Mucosa of rectum (tissue), 2 donors: ENCODE measurements around the gene SCN9A.

Source experiments
- H3K27ac ChIP-seq, 2 donors: one replicate each; pipeline ENCODE4 v1.7.0; 2013; ENCODE audit warnings: inconsistent platforms in 2 of 2, low read depth in 2 of 2, low read length in 2 of 2
- H3K27me3 ChIP-seq, 2 donors: one replicate each; pipeline ENCODE4 v1.7.0; 2013; ENCODE audit warnings: low read length in 2 of 2; ENCODE audit not compliant: control insufficient read depth in 2 of 2, insufficient read depth in 2 of 2
- H3K36me3 ChIP-seq, 2 donors: one replicate each; pipeline ENCODE4 v1.7.0; 2013; ENCODE audit warnings: low read length in 2 of 2; ENCODE audit not compliant: control insufficient read depth in 2 of 2, insufficient read depth in 2 of 2
- H3K4me1 ChIP-seq, 2 donors: one replicate each; pipeline ENCODE4 v1.7.0; 2013; ENCODE audit warnings: low read length in 2 of 2, mild to moderate bottlenecking in 1 of 2; ENCODE audit not compliant: control insufficient read depth in 2 of 2, insufficient read depth in 2 of 2
- H3K4me3 ChIP-seq, 2 donors: one replicate each; pipeline ENCODE4 v1.7.0; 2013; ENCODE audit warnings: low read length in 2 of 2
- H3K9ac ChIP-seq, 2 donors: one replicate each; pipeline ENCODE4 v1.7.0; 2013; ENCODE audit warnings: low read length in 2 of 2, low read depth in 1 of 2, mild to moderate bottlenecking in 1 of 2
- H3K9me3 ChIP-seq, 2 donors: one replicate each; pipeline ENCODE4 v1.7.0; 2013; ENCODE audit warnings: low read length in 2 of 2; ENCODE audit not compliant: control insufficient read depth in 2 of 2
- donor health status: healthy.
- donor health status: Normal muscosa, but diverticular disease.

The SCN9A gene

DNA sequence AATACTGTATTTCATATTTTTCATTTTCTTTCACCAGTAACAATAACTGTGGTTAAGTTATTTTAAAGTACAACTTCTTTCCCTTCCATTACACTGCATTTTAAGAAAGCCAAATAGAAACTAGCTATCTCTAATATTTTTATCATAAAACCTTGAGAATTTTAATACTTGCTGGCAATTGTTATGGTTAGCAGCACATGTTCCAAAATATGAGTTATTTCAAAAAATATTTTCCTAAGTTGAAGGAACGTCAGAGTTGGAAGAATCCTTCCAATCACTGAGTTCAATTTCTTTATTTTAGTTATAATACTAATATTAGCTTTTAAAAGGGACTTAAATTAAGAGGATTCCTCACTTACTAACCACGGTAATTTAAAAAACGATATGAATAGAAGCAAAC, 68.4 kb downstream of the SCN9A start:
- no peaks in the 10 kb centered on the region for H3K27me3 ChIP-seq
- no peak overlapping the region for H3K9ac ChIP-seq
- no peaks in the 10 kb centered on the region for H3K9me3 ChIP-seq
- H3K4me3 ChIP-seq = no peak overlapping the region
- H3K27ac ChIP-seq = no peak overlapping the region
- no peaks in the 10 kb centered on the region for H3K36me3 ChIP-seq
- H3K4me1 ChIP-seq = no peaks in the 10 kb centered on the region

DNA sequence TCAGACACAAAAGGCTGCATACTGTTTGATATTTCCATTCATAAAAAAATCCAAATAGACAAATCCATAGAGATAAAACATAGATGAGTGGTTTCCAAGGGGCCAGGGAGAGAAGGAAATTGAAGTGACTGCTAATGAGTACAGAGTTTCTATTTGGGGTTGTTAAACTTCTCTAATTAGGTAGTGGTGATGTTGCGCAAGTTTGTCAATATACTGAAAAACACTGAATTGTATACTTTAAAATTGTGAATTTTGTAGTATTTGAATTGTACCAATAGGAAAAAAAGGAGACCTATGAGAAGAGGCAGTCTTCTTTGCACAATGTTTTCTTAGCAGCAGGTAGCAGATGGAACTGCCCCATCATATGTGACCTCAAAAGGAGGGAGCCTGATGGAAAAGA, 71.1 kb downstream of the SCN9A start:
- Histone ChIP-seq H3K36me3 (no peaks in the 10 kb centered on the region), H3K4me1 (no peaks in the 10 kb centered on the region), H3K9ac (no peak overlapping the region), H3K27me3 (no peaks in the 10 kb centered on the region), H3K4me3 (no peak overlapping the region), H3K9me3 (no peaks in the 10 kb centered on the region), H3K27ac (no peak overlapping the region)

DNA sequence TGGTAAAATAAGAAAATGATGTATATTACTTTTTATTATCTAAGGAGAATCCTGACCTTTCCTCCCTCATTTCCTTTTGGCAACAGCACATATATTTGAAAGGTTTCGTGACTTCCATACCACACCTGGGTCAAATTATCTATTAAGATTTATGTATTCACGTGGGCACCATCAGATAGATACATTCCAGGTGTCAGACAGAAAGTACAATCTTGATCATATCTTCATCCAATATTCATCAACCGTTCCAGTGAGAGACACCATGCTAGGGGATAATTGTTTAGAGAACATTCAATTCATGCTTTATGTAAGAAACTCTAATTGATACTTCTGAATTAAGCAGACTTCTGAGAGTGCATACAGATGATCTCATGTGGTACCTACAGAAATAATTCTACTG, 73.7 kb downstream of the SCN9A start:
- Histone ChIP-seq H3K36me3 (no peaks in the 10 kb centered on the region), H3K9me3 (no peaks in the 10 kb centered on the region), H3K27ac (no peak overlapping the region), H3K27me3 (no peaks in the 10 kb centered on the region), H3K9ac (no peak overlapping the region), H3K4me1 (no peaks in the 10 kb centered on the region), H3K4me3 (no peak overlapping the region)

DNA sequence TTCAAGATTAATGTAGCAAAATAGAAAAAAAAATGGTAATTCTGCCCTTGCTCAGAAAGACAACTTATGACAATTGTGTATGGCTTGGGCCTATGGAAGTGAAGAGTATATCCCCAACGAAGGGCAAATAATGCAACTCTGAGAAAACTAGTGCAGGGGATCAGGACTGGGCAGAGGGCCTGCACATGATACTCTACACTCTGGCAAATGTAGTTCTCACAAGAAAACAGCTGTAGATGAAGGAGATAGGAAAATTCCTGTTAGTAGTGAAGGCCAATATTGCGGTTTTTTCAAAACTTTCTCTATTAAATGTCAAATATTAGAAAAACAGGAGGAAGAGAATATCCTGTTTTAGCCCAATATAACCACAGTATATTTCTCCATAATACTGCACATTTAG, 77.8 kb downstream of the SCN9A start:
- no peaks in the 10 kb centered on the region for H3K27me3 ChIP-seq
- no peak overlapping the region for H3K4me3 ChIP-seq
- H3K9ac ChIP-seq = no peak overlapping the region
- H3K4me1 ChIP-seq = no peaks in the 10 kb centered on the region
- H3K27ac ChIP-seq = no peak overlapping the region
- no peaks in the 10 kb centered on the region for H3K36me3 ChIP-seq
- H3K9me3 ChIP-seq = no peaks in the 10 kb centered on the region

DNA sequence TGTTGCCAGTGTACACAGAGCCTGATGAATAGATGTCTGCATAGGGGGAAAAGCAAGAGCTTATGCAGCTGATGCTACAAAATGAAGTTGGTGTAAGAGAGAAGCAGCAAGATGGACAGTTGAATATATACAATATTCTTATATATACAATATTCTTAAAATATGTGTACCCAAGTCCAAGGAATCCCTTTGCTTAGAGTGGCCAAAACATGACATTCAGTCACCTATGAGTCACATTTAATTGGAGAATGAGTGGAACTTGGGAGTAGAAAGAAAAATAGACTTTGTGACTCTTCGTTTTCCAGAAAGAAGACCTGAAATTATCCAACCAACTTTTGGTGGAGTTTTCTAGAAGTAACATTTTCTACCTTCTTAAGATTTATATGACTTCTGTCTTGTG, 81.8 kb downstream of the SCN9A start:
- no peak overlapping the region for H3K9ac ChIP-seq
- no peak overlapping the region for H3K27ac ChIP-seq
- no peaks in the 10 kb centered on the region for H3K9me3 ChIP-seq
- H3K36me3 ChIP-seq = no peaks in the 10 kb centered on the region
- no peaks in the 10 kb centered on the region for H3K27me3 ChIP-seq
- no peak overlapping the region for H3K4me3 ChIP-seq
- H3K4me1 ChIP-seq = no peaks in the 10 kb centered on the region

DNA sequence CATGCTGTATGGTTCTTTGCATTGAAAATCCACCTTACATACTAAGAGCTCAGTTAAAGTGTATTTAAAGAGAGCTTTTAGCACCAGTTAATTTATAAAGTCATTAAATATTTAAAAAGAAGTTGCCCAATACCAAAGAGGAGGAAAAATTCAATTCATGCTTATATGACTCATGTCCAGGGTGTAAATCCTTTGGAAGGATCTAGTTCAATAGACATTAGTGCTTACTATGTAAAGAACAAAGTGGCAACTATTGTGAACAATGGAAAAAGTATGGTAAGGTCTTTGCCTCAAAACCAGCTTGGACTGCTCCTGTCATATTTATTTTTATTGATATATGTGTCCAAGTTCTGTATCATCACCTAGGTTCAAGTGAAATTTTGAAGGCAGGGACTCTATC, 90.5 kb downstream of the SCN9A start:
- no peak overlapping the region for H3K9ac ChIP-seq
- peaks cover 6 to 7% of the 10 kb centered on the region in 2 donors for H3K36me3 ChIP-seq
- H3K4me3 ChIP-seq = no peak overlapping the region
- no peaks in the 10 kb centered on the region for H3K4me1 ChIP-seq
- no peak overlapping the region for H3K27ac ChIP-seq
- no peaks in the 10 kb centered on the region for H3K9me3 ChIP-seq
- H3K27me3 ChIP-seq = no peaks in the 10 kb centered on the region

DNA sequence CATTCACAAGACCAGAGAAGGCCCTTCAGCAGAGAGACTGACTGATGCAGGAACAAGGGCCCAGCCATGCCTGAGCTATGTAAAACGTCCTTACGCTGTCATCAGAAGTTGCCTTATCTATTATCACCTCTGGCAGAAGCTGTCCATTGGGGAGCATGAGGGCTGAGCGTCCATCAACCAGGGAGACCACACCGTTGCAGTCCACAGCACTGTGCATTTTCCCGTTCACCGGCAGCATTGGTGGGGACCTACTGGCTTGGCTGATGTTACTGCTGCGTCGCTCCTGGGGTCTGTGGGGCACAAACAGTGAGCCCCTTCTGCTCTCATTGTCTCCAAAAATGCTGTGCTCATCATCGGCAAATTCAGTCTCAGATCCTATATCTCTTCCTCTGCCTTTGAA, 91.4 kb downstream of the SCN9A start:
- H3K36me3 ChIP-seq = peaks cover 7% of the 10 kb centered on the region in 2 donors
- H3K4me1 ChIP-seq = no peaks in the 10 kb centered on the region
- no peaks in the 10 kb centered on the region for H3K9me3 ChIP-seq
- no peak overlapping the region for H3K9ac ChIP-seq
- no peak overlapping the region for H3K4me3 ChIP-seq
- H3K27me3 ChIP-seq = no peaks in the 10 kb centered on the region
- H3K27ac ChIP-seq = no peak overlapping the region

DNA sequence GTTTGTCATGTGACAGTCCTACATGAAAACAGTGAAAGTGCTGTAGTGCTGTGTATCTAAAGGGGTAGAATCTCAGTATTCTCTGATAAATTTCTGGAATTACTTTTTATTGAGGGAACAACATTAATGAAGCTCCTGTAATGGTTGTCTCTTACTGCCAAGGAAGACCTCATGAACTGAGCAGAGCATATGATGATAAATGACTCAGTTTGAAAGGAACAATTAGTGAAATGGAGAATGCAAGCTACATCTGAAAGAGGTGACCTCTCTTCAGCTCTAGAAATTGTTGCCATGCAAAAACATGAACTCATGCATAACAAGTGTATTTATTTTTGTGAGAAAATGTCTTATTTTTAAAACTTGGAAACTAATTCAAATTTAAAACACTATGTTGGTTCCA, 93.6 kb downstream of the SCN9A start:
- Histone ChIP-seq H3K9me3 (no peaks in the 10 kb centered on the region), H3K27me3 (no peaks in the 10 kb centered on the region), H3K9ac (no peak overlapping the region), H3K27ac (no peak overlapping the region), H3K4me1 (no peaks in the 10 kb centered on the region), H3K4me3 (no peak overlapping the region), H3K36me3 (peaks cover 7 to 9% of the 10 kb centered on the region in 2 donors)

DNA sequence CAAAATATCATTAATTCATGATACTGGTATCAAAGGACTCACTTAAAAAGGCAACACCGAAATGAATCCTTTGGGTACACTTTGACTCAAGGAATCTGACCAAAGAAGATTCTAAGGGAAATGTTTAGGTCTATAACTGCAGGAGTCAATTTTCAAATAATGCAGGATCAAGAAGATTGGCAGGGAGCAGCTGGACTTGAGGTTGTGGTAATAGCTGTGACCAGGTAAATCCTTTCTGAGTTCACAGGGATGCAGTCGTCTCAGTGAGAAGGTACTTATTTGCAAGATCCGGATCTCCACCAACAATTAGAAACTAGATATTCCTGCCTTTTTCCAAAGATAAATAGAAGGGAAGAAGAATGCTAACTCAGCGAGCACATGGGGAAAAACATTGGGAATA, 96.9 kb downstream of the SCN9A start:
- H3K27ac ChIP-seq = no peak overlapping the region
- H3K27me3 ChIP-seq = no peaks in the 10 kb centered on the region
- peaks cover 3 to 7% of the 10 kb centered on the region in 2 donors for H3K36me3 ChIP-seq
- no peaks in the 10 kb centered on the region for H3K4me1 ChIP-seq
- H3K9me3 ChIP-seq = no peaks in the 10 kb centered on the region
- H3K4me3 ChIP-seq = no peak overlapping the region
- no peak overlapping the region for H3K9ac ChIP-seq

DNA sequence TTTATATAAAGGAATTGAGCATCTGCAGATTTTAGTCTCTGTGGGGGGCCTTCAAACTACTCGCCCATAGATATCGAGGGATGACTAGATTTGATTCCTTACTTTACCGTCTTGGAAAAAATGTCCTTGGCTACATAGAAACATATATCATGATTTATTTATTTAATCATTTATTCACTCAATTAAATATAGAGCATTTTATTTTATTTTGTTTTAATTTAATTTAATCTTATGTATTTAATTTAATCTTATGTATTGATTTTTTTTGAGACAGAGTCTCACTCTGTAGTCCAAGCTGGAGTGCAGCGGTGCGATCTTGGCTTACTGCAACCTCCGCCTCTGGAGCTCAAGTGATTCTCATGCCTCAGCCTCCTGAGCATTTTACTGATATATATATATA, 105.4 kb downstream of the SCN9A start:
- Histone ChIP-seq H3K9ac (no peak overlapping the region), H3K4me3 (no peak overlapping the region), H3K4me1 (no peaks in the 10 kb centered on the region), H3K36me3 (no peaks in the 10 kb centered on the region), H3K9me3 (no peaks in the 10 kb centered on the region), H3K27ac (no peak overlapping the region), H3K27me3 (no peaks in the 10 kb centered on the region)

DNA sequence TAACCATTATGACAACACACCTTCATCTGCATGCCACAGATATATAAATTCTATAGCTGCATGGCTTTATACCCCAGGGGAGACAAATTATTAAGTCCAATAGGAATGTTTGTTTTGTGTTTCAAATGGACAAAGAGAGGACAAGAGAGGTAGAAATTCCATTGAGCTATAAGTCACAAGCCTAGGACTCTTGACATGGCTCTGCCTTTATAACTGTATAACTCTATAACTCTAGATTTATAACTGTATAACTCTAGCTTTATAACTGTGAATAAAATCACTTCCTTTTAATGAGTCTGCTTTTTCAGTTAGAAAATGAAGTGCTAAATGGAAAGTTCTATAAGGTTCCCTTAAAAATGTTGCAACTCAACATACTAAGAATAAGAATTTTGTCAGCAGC, 106.4 kb downstream of the SCN9A start:
- no peaks in the 10 kb centered on the region for H3K36me3 ChIP-seq
- H3K4me1 ChIP-seq = no peaks in the 10 kb centered on the region
- no peak overlapping the region for H3K9ac ChIP-seq
- H3K27me3 ChIP-seq = no peaks in the 10 kb centered on the region
- no peak overlapping the region for H3K27ac ChIP-seq
- H3K9me3 ChIP-seq = no peaks in the 10 kb centered on the region
- H3K4me3 ChIP-seq = no peak overlapping the region
